HepG2 (cell line): ENCODE measurements around the gene EIF6. TPM values are rescaled to one million over a fixed set of nuclear protein-coding genes. Genes with fewer than 3 reads are reported as not detected.

ENCODE experiments used
- ARNTL ChIP-seq: sonication (generic); formaldehyde crosslinking; IDR thresholded peaks from 2 replicates; pipeline ENCODE4 v1.4.0; 2020; ENCODE audit warnings: mild to moderate bottlenecking, missing genetic modification reagents
- CERS6 ChIP-seq: sonication (generic); formaldehyde crosslinking; IDR thresholded peaks from 2 replicates; pipeline ENCODE4 v1.5.0; 2020; ENCODE audit warnings: missing genetic modification reagents
- ELK4 ChIP-seq: sonication (generic); formaldehyde crosslinking; IDR thresholded peaks from 2 replicates; pipeline ENCODE4 v1.9.0; 2021; ENCODE audit warnings: missing genetic modification reagents, borderline replicate concordance
- HNF4A ChIP-seq: sonication (generic); formaldehyde crosslinking; IDR thresholded peaks from 2 replicates; pipeline ENCODE4 v1.4.0; 2020; ENCODE audit warnings: missing genetic modification reagents
- KDM4B ChIP-seq: sonication (generic); formaldehyde crosslinking; IDR thresholded peaks from 2 replicates; pipeline ENCODE4 v1.4.0; 2020; ENCODE audit warnings: missing genetic modification reagents
- KLF6 ChIP-seq: IDR thresholded peaks from 2 replicates; pipeline ENCODE4 v1.8.0; 2016; ENCODE audit warnings: missing biosample characterization, missing genetic modification reagents
- MED8 ChIP-seq: sonication (generic); formaldehyde crosslinking; IDR thresholded peaks from 2 replicates; pipeline ENCODE4 v1.8.1; 2023; ENCODE audit warnings: mild to moderate bottlenecking, missing genetic modification reagents; ENCODE audit not compliant: insufficient replicate concordance
- MTF2 ChIP-seq: sonication (generic); formaldehyde crosslinking; IDR thresholded peaks from 2 replicates; pipeline ENCODE4 v1.5.0; 2020; ENCODE audit warnings: missing genetic modification reagents, borderline replicate concordance
- MXD4 ChIP-seq: IDR thresholded peaks from 2 replicates; pipeline ENCODE4 v1.6.1; 2016; ENCODE audit warnings: mild to moderate bottlenecking, missing biosample characterization, missing genetic modification reagents
- NRL ChIP-seq: sonication (generic); formaldehyde crosslinking; IDR thresholded peaks from 2 replicates; pipeline ENCODE4 v1.5.0; 2020; ENCODE audit warnings: missing genetic modification reagents, mild to moderate bottlenecking, moderate library complexity, borderline replicate concordance
- PBX2 ChIP-seq: IDR thresholded peaks from 2 replicates; pipeline ENCODE4 v1.6.1; 2016; ENCODE audit warnings: control low read depth
- REPIN1 ChIP-seq: sonication (generic); formaldehyde crosslinking; IDR thresholded peaks from 2 replicates; pipeline ENCODE4 v1.8.0; 2022; ENCODE audit warnings: missing genetic modification reagents, low read depth, mild to moderate bottlenecking, borderline replicate concordance
- RORA ChIP-seq: sonication (generic); formaldehyde crosslinking; IDR thresholded peaks from 2 replicates; pipeline ENCODE4 v1.5.0; 2020; ENCODE audit warnings: mild to moderate bottlenecking, missing genetic modification reagents, moderate library complexity
- ZBTB7B ChIP-seq: sonication (generic); formaldehyde crosslinking; IDR thresholded peaks from 2 replicates; pipeline ENCODE4 v1.4.0; 2020; ENCODE audit warnings: missing genetic modification reagents
- ZNF225 ChIP-seq: sonication (generic); formaldehyde crosslinking; IDR thresholded peaks from 2 replicates; pipeline ENCODE4 v1.4.0; 2020; ENCODE audit warnings: mild to moderate bottlenecking, missing genetic modification reagents
- ZNF430 ChIP-seq: sonication (generic); formaldehyde crosslinking; IDR thresholded peaks from 2 replicates; pipeline ENCODE4 v1.9.0; 2021; ENCODE audit warnings: mild to moderate bottlenecking, missing genetic modification reagents
- polyA plus RNA-seq, 8 experiments: library from polyadenylated mRNA; depleted of rRNA in 3 of 8; stranded (reverse) in 7 of 8; unstranded in 1 of 8; fragments of >200 nt; fragmentation: Illumina TruSeq in 4 of 8; extraction: Trizol in 4 of 8; gene quantifications; 2 replicates each; pipeline versions ENCODE4 v1.2.1 to v1.2.3, GENCODE V29; 2011 to 2016; ENCODE audit warnings: low read depth in 4 of 8, missing spikeins in 1 of 8, mixed read lengths in 1 of 8; ENCODE audit not compliant: insufficient read depth in 1 of 8
- total RNA-seq, 5 experiments: library from RNA; depleted of rRNA; stranded (reverse); fragments of >200 nt; fragmentation: Illumina TruSeq; extraction: Trizol; gene quantifications; 2 replicates each; pipeline ENCODE4 v1.2.3, GENCODE V29; 2016; ENCODE audit warnings: low read depth in 1 of 5
- TF ChIP-seq, protein P1 (sequence below): IDR thresholded peaks from 2 replicates; pipeline ENCODE4 v1.6.1; 2012; ENCODE audit warnings: low read length, improper control_type of control experiment
- TF ChIP-seq, protein P2 (sequence below): sonication (generic); formaldehyde crosslinking; IDR thresholded peaks from 2 replicates; pipeline ENCODE4 v1.4.0; 2020; ENCODE audit warnings: missing genetic modification reagents
- TF ChIP-seq, protein P3 (sequence below): sonication (generic); formaldehyde crosslinking; IDR thresholded peaks from 2 replicates; pipeline ENCODE4 v1.4.0; 2020; ENCODE audit warnings: missing genetic modification reagents

EIF6 gene
- total and polyA plus RNA-seq, 2 of the 13 experiments (the other 11 are each of a cell fraction or from before 2014, with no cell fraction given) = 462 to 466 TPM

DNA sequence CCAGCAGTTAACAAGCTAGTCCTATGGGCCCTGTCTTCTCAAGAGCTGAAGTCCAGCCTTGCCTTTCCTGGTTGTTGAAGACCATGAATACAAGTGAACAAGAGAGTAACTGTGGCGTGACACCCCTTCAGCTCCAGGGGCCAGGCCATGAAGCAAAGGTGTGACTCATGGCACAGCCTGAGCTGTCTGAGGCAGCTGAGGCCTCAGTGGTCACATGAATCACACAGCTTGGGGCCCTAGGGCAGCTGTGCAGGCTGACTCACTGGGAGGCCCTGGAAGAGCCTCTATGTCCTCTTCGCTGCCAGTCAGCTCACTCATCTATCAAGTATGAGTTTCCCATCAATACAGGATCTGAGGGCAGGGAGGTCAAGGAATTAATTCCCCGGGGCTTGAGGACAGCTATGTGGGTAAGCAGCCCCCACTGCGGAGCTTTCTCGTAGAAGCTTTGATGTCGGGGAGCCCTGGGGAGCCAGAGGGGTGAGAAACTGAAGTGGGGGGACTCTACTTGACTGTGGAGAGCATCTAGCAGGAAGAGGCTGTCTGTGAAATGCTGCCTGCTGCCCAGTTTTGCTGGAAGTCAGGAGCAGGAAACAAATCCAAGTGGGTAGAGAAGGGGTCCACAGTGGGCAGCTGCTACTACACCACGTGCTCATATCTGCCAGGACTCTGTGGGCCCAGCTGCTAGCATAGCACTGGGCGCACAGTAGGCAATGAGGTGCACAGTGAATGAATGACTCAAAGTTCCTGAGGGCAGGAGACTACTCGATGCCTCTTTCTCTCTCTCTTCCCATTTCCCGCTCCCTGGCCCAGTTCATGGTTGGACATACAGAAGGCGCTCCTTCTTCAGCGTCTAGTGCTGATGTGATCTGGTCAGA, 21.3 kb upstream of the EIF6 start (continued):
- TF ChIP-seq, protein P1, sequence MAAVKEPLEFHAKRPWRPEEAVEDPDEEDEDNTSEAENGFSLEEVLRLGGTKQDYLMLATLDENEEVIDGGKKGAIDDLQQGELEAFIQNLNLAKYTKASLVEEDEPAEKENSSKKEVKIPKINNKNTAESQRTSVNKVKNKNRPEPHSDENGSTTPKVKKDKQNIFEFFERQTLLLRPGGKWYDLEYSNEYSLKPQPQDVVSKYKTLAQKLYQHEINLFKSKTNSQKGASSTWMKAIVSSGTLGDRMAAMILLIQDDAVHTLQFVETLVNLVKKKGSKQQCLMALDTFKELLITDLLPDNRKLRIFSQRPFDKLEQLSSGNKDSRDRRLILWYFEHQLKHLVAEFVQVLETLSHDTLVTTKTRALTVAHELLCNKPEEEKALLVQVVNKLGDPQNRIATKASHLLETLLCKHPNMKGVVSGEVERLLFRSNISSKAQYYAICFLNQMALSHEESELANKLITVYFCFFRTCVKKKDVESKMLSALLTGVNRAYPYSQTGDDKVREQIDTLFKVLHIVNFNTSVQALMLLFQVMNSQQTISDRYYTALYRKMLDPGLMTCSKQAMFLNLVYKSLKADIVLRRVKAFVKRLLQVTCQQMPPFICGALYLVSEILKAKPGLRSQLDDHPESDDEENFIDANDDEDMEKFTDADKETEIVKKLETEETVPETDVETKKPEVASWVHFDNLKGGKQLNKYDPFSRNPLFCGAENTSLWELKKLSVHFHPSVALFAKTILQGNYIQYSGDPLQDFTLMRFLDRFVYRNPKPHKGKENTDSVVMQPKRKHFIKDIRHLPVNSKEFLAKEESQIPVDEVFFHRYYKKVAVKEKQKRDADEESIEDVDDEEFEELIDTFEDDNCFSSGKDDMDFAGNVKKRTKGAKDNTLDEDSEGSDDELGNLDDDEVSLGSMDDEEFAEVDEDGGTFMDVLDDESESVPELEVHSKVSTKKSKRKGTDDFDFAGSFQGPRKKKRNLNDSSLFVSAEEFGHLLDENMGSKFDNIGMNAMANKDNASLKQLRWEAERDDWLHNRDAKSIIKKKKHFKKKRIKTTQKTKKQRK = no peak
- TF ChIP-seq, protein P2, sequence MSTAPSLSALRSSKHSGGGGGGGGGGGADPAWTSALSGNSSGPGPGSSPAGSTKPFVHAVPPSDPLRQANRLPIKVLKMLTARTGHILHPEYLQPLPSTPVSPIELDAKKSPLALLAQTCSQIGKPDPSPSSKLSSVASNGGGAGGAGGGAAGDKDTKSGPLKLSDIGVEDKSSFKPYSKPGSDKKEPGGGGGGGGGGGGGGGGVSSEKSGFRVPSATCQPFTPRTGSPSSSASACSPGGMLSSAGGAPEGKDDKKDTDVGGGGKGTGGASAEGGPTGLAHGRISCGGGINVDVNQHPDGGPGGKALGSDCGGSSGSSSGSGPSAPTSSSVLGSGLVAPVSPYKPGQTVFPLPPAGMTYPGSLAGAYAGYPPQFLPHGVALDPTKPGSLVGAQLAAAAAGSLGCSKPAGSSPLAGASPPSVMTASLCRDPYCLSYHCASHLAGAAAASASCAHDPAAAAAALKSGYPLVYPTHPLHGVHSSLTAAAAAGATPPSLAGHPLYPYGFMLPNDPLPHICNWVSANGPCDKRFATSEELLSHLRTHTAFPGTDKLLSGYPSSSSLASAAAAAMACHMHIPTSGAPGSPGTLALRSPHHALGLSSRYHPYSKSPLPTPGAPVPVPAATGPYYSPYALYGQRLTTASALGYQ (CRISPR knock-in tag) = peak; percentile 57; the same call in 1 of the 2 replicates
- TF ChIP-seq ELK4 (CRISPR knock-in tag) (no peak), ZNF430 (CRISPR knock-in tag) (no peak), MXD4 (peak; percentile 82), ZBTB7B (CRISPR knock-in tag) (0 out of 2 replicates have a peak, but pooled peaks have one; percentile 35), KLF6 (peak; percentile 27; the same call in 1 of the 2 replicates), REPIN1 (CRISPR knock-in tag) (no peak), ZNF225 (CRISPR knock-in tag) (no peak), MED8 (CRISPR knock-in tag) (no peak), NRL (CRISPR knock-in tag) (no peak), PBX2 (CRISPR knock-in tag) (no peak), CERS6 (CRISPR knock-in tag) (no peak), ARNTL (0 out of 2 replicates have a peak, but pooled peaks have one; percentile 33), HNF4A (no peak), MTF2 (CRISPR knock-in tag) (no peak), KDM4B (CRISPR knock-in tag) (0 out of 2 replicates have a peak, but pooled peaks have one; percentile 23), RORA (CRISPR knock-in tag) (no peak)
- TF ChIP-seq, protein P3, sequence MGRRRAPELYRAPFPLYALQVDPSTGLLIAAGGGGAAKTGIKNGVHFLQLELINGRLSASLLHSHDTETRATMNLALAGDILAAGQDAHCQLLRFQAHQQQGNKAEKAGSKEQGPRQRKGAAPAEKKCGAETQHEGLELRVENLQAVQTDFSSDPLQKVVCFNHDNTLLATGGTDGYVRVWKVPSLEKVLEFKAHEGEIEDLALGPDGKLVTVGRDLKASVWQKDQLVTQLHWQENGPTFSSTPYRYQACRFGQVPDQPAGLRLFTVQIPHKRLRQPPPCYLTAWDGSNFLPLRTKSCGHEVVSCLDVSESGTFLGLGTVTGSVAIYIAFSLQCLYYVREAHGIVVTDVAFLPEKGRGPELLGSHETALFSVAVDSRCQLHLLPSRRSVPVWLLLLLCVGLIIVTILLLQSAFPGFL = no peak
